Fibroblast of the conjunctiva (primary cell): ENCODE measurements around the gene ZNF555.
"Not testable (repeated sequence)": the region's sequence is repeated elsewhere in the genome, so short reads cannot be mapped to it uniquely, and the experiment has no call there.

Experiments used
- DNase-seq: peaks from one replicate; pipeline ENCODE4 v3.0.0-alpha.2; 2010; ENCODE audit warnings: low read depth

The ZNF555 gene

GRCh38 chr19:2867025-2867991 lies 26.0 kb downstream of the ZNF555 start, which contains the start of gene ZNF556:
Gene ZNF556 (plus strand): TSS chr19:2867335. CDS start chr19:2867422, 87 bp downstream.
- DNase-seq = no peak

- no peak for DNase-seq
Measured at GRCh38 chr19:2869618-2870017, 28.3 kb downstream of the ZNF555 start.

- DNase-seq = not testable (repeated sequence)
Measured at GRCh38 chr19:2872175-2872574, 30.9 kb downstream of the ZNF555 start.

- no peak for DNase-seq
Measured at GRCh38 chr19:2877398-2878331, 36.4 kb downstream of the ZNF555 start.

- no peak for DNase-seq
Measured at GRCh38 chr19:2883686-2884439, 42.6 kb downstream of the ZNF555 start.

- no peak for DNase-seq
Measured at GRCh38 chr19:2885736-2886135, 44.5 kb downstream of the ZNF555 start.

GRCh38 chr19:2887391-2887914 lies 46.2 kb downstream of the ZNF555 start:
- DNase-seq = peak; percentile 47

GRCh38 chr19:2888731-2889224 lies 47.5 kb downstream of the ZNF555 start:
- no peak for DNase-seq

GRCh38 chr19:2890531-2890930 lies 49.3 kb downstream of the ZNF555 start:
- DNase-seq = not testable (repeated sequence)

- no peak for DNase-seq
Measured at GRCh38 chr19:2896694-2897093, 55.4 kb downstream of the ZNF555 start.

GRCh38 chr19:2900296-2901252 lies 59.3 kb downstream of the ZNF555 start, which contains the start of gene ZNF57:
Gene ZNF57 (plus strand): TSS chr19:2900928. CDS start chr19:2901046, 118 bp downstream.
- DNase-seq = peak; percentile 98

- no peak for DNase-seq
Measured at GRCh38 chr19:2902590-2903218, 61.4 kb downstream of the ZNF555 start.

GRCh38 chr19:2903326-2903725 lies 62.1 kb downstream of the ZNF555 start:
- not testable (repeated sequence) for DNase-seq

- DNase-seq = no peak
Measured at GRCh38 chr19:2905918-2906519, 64.7 kb downstream of the ZNF555 start.

- no peak for DNase-seq
Measured at GRCh38 chr19:2906631-2907195, 65.4 kb downstream of the ZNF555 start.
